ENCODE results near the gene ASB7.

ASB7 gene

GRCh38 chr15:100687582-100688141, 85.3 kb downstream of the ASB7 start:
- no peak for DNase-seq

DNA sequence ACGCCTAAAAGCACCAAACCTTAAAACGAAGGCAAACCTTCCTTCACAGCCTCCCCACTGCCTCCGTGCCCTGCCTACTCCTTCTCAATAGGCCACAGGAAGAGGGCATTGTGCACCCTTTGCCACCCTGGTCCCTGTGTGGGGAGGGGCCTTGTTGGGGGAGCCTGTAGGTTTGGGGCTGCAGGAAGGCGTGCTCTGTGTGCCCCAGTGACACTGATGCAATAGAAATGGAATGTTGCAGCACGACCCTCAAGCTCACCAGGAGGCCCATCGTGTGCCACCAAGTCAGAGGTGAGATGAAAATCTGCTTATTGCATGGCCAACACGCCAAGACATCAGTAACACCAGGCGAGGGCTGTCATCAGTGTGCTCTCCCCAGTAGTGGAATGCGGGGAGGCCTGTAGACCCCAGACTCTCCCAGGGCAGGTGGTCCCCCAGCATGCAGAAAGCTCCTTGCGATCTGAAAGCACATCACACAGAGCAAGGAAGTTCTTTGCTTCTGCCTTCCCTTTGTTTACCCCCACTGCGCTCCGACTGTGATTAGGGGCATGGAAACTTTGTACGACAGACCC, 86.2 kb downstream of the ASB7 start:
- no peak for DNase-seq

DNA sequence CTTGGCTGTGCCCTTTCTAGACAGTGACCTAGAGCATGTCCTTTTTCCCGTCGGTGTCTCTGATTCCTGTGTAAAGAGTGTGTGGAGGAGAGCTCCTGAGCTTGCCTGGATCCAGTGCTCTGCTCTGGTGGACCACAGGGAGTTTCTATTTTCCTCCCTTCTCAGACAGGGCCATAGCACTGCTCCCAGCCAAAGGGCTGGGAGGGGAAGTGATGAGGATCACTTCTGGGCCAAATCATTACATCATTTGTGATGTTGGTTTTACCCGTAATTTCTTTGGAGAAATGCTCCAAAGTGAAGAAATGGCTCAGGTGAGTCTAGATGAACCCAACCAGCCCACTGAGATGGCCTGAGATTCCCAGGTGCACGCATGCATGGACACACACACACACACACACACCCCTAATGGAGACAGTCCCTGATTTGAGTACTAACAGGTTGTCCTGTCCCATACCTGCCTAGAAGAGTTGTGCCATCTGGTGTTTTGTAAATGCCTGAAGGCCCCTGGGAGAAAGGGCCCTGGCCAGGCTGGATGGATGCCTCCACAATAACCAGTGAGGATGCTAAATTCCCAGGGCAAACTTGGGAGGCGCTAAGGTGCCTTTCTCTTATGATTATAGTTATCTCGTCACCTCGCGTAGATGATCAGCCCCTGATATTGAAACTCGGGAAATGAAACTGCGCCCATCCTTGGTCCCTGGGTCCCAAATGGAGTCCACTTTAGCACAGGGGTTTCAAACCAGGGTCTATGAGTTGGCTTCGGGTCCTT, 86.9 kb downstream of the ASB7 start:
- no peak for DNase-seq

GRCh38 chr15:100690032-100690794, 87.8 kb downstream of the ASB7 start:
- peak; percentile 19 for DNase-seq

DNA sequence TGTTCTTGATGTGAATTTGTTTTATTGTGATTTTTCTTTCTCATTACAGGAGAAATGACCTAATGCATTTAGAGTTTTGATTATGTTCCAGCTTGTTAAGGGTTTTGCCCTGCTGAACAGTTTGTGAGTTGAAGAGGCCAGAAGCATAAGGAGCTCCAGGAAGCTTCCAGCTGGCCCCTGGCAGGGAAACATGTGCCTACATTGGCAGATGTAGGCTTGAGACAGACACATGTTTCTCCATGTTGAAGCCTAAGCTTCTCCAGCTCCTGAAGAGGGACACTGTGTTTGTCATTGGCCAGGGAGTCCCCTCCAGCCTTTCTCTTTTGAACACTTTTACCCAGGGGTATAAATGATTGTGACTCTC, 88.4 kb downstream of the ASB7 start:
- DNase-seq: peak; percentile 52

DNA sequence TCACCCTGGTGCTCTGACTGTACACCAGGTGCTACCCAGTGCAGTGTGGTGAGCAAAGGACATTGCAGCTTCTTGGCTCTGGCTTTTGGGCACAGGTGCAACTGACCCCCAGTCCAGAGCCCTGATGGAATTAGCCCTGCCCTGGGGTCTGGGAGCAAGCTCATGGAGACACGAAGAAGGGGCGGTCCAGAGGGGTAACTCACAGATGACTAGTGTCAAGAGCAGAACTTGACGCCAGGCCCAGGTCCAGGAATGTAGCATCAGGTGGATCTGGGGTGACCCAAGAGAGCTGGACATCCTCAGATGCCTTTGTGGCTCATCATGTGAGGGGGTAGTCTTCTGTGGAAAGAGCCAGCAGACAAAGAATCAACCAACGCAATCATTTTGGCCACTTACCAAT, 88.9 kb downstream of the ASB7 start:
- no peak for DNase-seq

DNA sequence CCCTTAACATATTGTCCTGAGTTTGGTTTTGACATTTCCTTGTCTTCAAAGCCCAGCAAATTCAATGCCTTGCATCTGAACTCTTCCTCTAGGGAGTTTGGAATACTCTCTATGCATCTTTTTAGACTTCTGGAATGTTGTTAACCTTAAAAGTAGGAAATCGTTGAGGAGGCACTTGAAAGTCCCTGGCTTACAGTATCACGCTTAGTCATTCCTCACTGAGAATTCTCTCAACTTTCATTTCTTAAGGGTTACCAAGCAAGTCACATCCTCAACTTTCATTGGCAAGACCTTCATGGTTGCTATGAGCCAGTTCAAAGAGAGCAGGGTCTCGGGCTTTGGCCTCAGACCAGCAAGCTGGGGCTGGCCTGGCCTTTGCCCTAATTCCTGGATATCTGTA, 89.9 kb downstream of the ASB7 start:
- no peak for DNase-seq

DNA sequence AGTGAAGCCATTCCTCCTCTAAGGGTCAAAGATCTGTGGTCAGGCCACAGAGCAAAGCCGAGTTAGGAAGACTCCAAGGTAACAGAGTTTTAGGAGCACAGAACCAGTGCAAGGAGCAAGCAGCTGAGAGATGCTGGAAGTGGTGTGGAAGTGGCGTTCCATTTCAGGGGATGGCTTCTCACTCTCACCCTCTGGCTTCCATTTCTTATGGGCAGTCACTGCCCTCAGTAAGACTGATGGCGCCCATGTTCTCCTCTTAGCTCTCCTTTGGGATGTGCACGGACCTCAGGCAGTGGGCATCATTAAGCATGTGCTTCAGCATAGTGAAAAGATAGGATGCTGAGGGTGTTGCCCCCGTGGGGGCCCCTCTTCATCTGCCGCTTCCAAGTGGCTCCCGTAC, 90.3 kb downstream of the ASB7 start:
- DNase-seq: no peak

GRCh38 chr15:100693451-100693850, 91.1 kb downstream of the ASB7 start:
- no peak for DNase-seq

GRCh38 chr15:100694381-100695021, 92.1 kb downstream of the ASB7 start:
- DNase-seq: no peak

GRCh38 chr15:100695048-100695447, 92.7 kb downstream of the ASB7 start:
- no peak for DNase-seq

DNA sequence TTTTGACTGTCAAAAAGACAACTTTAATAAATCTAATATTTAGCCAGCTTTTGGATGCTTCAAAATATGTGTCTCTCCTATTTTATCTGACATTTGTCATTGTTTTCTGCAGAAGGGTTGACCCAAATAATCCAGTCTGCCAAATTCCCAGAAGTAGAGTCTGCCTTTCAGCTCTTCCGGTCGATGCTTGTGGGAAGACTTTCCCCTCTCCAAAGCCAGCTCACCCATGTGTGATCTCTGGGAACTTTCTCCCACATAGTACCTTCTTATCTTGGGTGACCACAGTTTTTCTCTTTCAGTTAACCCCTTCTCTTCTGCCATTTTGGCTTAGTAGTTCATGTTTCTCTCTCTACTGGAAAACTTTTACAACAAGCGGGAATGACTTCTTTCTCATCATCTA, 94.1 kb downstream of the ASB7 start:
- no peak for DNase-seq
